Medulla oblongata (tissue), 1 donor: Measurements from ENCODE around the gene RAD9A.

Experiments used
- DNase-seq: peaks from one replicate; pipeline ENCODE4 v3.0.0-alpha.2; 2015; ENCODE audit errors: extremely low spot score

The RAD9A gene

GRCh38 chr11:67356864-67357561, 34.8 kb upstream of the RAD9A start:
- peak; percentile 77 for DNase-seq

DNA sequence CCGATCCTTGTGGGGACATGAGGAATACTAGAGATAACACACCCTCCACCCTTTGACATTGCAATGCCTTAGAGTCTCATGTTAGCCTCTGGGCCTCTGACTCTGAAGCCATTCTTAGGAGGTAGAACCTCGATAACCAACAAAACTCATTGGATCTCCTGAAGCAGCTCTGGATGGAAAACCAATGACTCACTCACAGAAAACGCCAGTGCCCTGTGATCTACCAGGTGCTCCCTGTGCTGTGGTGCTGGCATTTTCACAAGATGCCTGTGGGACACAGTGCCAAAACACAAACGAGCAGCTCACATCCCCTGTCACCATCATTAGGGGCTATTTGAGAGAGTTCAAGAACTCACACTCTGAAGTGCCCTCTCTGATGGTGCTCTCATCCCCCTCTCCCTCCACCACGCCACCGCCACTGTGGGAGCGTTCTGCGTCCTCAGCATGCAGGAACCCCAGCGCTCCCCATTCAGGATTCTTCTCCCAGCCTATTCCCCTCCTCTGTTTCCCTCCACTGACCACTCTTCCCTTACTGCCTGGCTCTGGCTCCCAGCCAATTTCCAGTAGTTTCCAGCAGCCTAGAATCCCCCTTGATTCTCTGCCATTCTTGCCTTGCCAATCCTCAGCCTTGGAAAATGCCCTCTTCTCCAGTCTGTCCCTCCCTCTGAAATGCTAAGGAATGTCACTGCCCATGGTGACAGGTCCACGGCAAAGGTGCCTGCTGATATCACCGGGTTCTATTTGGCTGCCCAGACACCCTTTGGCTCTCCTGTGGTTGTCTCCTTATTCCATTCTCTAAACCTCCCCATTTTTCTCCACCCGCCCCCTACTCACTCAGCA, 33.7 kb upstream of the RAD9A start:
- no peak for DNase-seq

GRCh38 chr11:67364169-67364568, 27.6 kb upstream of the RAD9A start:
- DNase-seq: no peak

DNA sequence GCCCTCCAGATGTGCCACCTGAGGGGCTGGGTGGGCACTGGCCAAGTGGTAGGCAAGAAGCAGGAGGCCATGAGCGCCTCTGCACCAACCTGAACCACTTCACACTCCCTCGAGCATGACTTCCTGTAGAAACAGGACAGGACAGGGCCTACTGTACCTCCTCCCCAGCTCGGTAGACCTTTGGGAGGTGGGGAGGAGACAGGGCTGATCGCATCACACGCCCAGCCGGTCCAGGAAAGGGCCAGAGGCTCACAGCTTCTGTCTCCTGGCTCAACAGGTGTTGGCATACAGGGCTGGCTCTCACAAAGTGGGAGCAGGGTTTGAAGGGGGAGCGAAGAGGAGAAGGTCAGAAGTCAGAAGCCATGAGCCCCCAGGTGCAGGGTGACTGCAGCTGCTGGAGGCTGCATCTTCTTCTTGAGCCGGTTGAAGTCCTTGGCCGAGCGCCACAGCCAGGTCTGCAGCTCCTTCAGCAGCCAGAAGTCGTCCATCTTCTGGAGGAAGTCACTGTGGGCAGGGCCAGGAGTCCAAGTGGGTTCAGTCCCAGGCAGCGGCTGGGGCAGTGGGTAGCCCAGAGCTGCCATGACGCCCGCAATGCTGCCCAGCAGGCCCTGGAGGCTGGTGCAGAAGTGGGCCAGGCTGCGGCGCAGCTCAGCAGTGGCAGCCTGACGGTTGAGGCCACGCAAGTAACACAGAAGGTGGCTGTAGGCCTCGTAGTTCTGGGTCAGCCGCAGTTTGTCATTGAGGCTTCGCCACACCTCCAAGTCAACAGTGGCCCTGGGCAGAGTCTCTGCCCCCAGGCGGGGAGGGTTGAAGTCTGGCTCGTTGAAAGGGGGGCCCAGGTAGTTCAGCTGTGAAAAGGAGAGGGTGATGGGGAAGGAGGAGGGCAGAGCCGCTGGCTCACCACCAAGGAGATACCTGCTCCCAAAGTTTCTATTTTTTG, 26.7 kb upstream of the RAD9A start:
- DNase-seq: no peak

DNA sequence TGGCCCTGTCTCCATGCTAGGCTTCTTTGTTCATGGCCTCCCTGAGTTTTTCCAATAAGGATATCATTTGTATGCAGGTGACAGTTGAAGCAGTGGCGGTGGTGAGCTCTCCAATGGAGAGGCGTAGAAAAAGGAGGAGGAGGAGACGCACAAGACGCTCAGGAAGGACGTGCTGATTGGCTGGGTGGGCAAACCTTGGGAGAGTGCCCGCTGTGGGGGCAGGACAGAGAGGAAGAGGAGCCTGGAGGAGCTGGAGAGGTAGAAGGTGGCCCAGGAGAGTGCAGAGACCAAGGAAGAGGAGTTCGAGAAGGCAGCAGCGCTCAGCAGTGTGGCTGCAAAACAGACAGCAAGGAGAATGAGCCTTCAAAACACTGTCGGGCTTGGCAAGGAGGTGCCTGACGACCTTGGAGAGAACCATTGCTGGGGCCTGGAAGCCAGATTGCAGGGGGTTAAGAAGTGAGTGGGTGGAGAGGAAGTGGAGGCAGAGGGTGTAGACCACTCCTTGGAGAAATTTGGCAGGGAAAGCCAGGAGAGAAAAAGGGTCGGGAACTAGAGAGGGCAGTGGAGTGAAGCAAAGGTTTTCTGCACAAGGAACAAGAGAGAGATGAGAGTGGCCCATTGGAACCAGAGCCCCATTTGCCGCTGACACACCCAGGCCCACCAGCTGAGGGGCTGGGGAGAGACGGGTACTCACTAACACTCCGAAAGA, 25.9 kb upstream of the RAD9A start:
- DNase-seq: no peak

DNA sequence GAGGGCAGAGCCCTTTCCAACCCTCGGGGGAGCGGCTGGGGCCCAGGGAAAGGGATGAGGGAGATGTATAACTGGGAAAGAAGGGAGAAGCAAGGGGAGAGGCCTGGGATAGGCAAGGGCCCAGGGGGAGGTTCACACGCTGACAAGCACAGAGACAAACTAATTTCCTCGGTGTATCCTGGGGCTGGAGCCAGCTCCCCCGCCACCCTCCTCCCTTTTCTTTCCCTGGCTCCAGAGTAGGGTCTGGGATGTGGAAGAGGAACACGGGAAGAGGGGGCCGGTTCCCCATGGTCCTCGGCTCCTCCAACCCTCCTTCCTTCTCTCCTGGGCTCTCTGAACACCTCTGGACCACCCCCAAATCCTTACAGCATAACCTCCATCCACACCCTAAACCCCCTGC, 25.2 kb upstream of the RAD9A start:
- no peak for DNase-seq

GRCh38 chr11:67366961-67367760, 24.6 kb upstream of the RAD9A start:
- no peak for DNase-seq

- DNase-seq: no peak
Measured at GRCh38 chr11:67367761-67368227, 24.0 kb upstream of the RAD9A start.

- no peak for DNase-seq
Measured at GRCh38 chr11:67368621-67369020, 23.2 kb upstream of the RAD9A start.

GRCh38 chr11:67369275-67369674, 22.5 kb upstream of the RAD9A start:
- no peak for DNase-seq

DNA sequence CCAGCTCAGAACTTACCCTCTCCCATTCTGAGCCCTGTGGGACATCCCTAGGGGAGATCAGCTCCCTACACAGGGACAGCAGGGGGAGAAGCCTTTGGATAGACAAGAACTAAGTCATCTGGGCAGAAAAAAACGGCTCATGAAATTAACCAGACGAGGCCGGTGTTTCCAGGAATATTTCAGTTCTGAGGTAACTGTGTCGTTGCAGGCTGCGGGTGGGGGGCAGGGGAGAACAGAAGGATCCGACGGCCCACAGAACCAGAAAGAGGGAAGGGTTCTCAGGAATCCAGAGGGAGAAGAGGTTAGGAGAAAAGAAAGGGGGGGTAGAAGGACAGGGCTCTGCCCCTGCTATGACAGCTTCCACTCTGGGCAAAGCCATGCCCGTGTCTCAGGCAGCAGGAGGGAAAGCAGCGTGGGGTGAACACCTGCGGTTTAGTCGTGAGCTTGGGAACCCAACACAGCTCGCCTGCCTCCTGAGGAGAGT, 21.9 kb upstream of the RAD9A start:
- no peak for DNase-seq

- DNase-seq: no peak
Measured at GRCh38 chr11:67370351-67371076, 21.3 kb upstream of the RAD9A start.

DNA sequence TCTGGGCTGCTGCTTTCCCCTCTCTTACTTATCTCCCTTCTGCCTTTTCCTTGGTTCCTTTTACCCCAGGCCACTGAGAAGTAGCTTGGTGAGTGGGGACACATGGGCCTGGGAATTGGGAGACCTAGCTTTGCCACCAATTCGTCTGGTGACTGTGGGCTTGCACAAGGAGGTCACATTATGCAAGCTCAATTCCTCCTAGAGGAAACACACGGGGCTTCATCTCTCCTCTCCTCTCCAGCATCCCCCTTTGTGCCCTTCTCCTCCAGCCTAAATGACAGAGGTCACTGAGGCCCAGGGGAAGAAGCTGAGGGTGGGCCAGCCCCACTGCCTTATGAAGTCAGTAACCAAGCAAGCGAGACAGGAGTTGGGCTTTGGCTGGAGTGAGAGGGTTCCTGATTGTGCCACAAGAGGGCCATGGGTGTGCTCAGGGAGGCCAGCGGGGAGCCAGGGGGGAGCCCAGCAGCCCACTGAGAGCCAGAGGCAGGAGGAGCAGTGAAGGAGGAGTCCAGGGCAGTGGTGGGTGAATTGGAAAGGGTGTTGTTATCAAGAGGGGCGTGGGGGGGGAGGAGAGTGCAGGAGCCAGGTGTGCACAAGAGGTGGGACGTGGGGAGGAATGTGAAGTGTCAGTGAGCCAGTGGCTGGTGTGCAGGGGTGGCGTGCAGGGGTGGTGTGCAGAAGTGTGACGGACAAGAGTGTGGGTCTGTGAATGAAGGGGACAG, 20.4 kb upstream of the RAD9A start:
- no peak for DNase-seq

DNA sequence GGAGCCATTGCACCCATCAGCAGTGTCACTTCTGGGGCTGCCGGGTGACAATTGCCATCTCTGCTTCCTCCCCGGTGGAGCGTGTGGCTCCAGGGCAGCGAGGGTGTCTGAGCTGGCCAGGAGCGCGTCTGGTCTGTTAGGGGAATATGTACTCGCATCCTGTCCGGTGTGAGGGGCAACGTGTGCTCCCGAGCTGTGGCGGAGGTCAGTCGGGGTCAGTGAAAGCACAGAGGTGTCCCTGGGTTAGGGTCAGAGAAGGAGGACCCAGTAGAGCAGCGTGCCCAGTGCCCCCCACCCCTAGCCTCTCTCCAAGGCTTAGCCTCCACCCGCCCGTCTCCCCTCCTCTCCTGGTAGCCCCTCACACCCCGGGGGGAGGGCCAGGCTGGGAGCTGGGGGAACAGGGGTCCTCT, 19.9 kb upstream of the RAD9A start:
- no peak for DNase-seq

DNA sequence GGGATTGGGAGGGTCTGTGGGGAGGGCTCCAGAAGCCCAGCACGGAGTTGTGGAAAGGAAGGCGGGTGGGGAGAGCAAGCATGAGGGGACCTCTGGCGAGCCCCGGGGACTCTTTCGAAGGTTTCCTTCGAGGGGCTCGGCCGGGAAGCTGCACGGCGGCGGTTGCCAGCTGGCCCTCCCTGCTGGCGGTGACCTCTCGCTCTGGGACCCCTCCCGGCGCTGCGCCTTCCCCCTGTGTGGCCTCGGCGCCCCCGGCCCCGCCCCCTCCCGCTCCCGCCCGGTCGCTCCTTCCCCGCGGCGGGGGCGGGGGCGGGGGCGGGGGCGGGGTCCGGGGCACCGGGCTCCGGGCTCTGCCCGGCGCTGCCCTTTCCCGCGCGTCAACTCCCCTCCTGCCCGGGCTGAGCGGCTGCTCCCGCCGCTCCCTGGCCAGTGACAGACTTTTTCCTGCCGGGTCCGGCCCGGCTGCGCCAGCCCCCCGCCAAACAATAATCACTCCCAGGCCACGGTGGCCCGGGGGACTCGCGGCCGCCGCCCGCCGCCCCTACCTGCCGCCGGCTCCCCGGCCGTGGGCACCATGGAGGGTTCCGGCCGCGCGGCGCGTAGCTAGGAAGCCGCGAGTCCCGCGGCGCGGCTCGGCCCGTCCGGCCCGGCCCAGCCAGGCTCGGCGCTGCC, 19.3 kb upstream of the RAD9A start:
- no peak for DNase-seq

DNA sequence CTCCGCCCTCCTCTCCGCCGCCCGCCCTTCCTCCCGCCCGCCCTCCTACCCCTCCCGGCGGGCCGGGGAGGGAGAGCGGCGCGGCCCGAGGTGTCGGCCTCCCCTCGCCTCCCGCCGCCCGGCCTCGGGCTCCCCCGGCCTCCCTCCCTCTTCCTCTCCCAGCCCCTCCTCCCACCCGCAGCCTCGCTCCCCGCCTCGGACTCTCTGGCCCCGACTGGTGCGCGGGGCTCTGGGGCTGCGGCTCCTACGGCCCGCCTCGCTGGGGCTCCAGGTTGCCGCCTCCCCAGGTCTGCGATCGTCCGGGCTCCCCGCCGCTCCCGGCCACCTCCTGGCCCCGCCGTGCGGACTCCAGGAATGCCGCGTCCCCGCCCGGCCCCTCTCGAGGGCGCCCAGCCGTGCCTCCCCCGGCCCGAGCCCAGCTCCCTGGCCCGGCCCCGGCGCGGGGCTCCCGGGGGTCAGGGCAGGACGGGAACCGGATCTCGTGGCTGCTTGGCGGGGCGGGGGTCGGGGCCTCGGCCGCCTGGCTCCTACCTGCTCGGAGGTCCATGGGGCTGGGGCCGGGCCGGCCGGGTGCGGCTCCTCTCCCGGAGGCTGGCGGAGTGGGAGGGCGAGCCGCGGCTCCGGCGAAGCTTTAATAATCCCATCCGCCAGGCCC, 18.7 kb upstream of the RAD9A start, which contains the start of gene CLCF1:
Gene CLCF1, minus strand, starts transcription at position 606 of the 655 bp plus-strand sequence. Its CDS starts 59 bp downstream, at position 547.
- DNase-seq: peak; percentile 56

- DNase-seq: peak; percentile 78
Measured at GRCh38 chr11:67373648-67374570, 17.9 kb upstream of the RAD9A start.
